HG03135 (cell line): ENCODE data around the gene UBE2D1.

Experiments used
- ATAC-seq: cut with Tn5 transposase; IDR thresholded peaks from one replicate; pipeline ENCODE4 v1.9.1; 2021; ENCODE audit warnings: mild to moderate bottlenecking, moderate library complexity; ENCODE audit not compliant: unreplicated experiment

UBE2D1 gene

DNA sequence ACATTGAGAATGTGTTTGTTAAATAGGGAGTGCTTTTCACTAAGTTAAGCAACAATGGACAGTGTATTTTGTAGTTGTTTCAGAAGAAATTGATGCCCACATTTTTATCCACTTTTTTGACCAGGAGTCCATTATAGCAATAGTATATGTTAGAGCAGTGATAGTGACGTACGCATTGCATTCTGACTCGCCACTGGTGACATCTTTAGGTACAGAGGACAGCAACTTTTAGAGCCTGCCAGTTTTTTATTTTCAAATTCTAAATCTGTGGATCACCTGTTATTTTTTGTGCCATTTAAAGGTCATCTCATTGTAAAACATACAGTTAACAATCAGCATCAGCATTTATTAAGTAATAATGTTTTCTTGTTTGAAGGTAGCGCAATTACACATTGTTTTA, 1.4 kb downstream of the UBE2D1 start:
- no peak for ATAC-seq

GRCh38 chr10:58341422-58341821, 6.6 kb downstream of the UBE2D1 start:
- ATAC-seq = no peak

DNA sequence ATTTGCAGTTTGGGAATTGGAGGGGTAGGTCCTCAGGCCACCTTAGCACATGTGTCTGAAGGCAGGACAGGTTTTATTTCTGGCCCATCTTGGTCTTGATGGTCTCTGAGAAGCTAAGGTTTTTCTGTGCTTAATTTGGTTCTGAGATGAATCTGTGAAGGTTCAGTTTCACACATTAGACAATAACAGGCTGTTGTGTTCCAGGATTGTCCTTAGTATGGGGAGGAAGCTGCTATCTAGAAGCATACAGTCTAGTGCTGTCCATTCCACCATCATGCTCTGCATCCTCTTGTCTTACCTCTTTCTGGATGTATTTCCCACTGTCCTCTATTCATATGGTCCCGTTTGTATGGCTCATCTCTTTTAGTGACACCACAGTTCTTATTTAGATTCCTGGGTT, 7.1 kb downstream of the UBE2D1 start:
- ATAC-seq = no peak

DNA sequence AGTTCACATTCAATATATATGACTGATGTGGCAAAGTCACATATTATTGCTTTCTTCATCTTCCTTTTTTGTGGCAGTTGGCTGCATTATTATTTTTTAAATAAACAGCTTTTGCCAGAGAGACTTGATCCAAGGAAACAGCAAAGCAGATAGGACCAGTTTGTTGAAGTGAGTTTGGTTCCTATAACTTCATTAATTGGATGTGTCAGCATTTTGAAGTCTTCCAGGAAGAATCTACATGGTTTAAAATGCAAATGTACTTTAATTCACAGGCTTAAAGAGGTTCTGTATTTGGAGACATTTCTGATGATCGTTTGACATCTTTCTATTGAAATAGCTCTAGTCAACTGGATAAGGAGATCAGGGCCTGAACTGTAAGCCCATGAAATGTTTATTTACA, 13.2 kb downstream of the UBE2D1 start:
- ATAC-seq = no peak

DNA sequence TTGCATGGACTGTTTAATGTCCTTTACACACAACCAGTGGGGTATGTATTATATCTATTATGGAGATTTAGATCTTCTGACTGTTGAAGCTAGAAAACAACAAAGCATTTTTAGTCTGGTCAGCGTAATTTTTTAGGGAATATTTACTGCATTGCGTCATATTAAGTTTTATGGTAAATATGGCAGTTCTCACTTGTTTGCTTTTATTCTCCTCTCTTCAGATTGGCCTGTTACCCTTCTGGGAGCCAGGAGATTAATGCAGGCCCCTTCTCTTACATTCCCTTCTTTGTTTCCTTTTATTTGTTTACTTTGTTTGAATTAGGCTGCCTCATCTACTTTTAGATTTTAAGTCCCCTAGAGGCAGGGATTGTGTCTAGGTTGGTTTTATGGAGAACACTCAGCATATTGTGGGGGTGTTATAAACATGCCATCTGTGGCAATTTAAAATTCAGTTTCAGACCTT, 13.8 kb downstream of the UBE2D1 start:
- no peak for ATAC-seq

GRCh38 chr10:58350023-58350422, 15.2 kb downstream of the UBE2D1 start:
- ATAC-seq = no peak

GRCh38 chr10:58350619-58351323, 16.0 kb downstream of the UBE2D1 start:
- no peak for ATAC-seq

DNA sequence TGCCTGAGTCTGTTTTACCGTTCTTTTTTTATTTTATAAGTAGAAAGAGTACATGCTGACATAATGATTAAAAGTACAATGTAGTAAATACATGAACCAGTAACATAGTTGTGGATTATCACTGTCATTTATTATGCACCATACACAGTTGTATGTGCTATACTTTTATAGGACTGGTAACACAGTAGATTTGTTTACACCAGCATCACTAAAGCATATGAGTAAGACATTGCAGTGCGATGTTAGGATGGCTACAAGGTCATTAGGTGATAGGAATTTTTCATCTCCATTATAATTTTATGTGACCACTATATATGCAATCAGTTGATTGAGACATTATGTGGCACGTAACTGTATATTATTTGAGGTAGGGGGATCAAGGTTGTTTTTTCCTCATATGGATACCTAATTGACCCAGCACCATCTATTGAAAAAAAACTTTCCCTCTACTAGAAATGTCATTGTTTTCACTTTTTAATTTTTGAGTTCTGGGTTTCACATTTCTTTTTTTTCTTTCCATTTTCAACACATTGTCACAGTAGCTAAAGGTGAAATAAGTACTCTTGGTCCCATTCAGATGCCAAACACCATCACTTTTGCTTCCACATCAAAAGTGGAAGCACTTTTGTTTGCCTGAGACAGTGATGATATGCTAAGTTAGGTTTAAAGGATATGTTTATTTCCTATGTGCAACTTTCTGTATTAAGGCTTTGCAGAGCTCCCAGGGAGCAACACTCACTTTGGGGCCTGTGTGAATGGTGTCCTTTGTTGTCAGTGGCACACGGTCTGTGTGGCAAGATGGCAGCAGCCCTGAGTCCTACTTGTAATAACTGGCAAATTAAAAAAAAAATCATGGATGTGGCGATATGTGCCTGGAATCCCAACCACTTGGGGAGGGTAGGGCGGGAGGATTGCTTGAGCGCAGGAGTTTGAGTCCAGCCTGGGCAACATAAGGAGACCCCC, 17.1 kb downstream of the UBE2D1 start:
- no peak for ATAC-seq

GRCh38 chr10:58352956-58353610, 18.3 kb downstream of the UBE2D1 start:
- no peak for ATAC-seq

DNA sequence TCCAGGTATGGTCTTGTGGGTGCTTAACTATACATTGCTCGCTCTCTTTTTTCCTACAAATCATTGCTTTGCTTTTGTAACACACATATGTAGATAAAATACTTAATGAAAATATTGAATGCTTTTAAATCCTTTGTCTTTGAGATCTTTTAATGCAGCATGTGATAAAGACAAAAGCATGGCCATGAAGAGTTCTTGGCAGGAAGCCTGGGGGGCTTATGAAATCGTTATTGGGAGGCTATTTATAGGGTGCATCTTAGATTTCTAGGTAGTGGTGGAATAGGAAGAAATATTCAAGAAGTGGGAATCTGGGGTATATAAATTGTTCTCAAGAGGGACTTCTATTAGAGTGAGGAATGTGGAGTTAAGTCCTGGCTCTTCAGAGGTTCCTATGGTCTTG, 21.9 kb downstream of the UBE2D1 start:
- ATAC-seq = no peak

- no peak for ATAC-seq
Observed at GRCh38 chr10:58358314-58358933, 23.6 kb downstream of the UBE2D1 start.

- ATAC-seq = no peak
Observed at GRCh38 chr10:58358947-58359346, 24.1 kb downstream of the UBE2D1 start.

DNA sequence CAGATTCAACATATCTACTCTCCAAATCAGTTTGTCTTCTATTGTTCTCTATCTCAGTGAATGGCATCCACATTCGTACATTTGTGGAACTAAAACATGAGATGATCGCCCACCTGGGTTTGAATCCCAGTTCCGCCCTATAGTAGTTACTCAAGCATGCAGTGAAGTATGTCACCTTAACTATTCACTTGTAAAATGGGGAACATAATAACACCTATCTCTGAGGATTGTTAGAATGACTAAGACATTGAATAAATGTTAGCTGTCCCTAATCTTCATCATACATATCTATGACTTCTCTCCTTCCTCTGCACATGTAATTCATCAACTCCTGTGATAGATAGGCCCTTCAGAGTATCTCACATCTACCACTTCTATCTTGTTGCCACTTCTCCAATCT, 24.7 kb downstream of the UBE2D1 start:
- ATAC-seq = no peak

DNA sequence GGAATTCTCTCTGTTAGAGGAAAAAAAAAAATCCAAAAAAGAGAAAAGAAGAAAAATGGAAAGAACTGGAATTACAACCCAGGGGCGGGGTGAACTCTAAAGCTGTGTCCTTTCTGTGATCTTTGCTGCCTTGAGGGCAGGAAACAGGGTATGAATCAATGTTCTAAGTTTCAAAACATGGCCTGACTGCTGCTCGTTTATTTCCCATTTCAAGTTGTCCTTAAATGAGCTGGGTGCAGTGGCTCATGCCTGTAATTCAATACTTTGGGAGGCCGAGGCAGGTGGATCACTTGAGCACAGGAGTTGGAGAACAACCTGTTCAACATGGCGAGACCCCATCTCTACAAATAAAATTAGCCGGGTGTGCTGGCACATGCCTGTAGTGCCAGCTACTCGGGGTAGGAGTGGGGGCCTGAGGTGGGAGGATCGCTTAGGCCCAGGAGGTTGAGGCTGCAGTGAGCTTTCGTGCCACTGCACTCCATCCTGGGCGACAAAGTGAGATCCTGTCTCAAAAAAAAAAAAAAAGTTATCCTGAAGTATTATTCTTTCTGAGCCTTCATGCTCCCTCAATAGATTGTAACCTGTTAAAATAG, 25.7 kb downstream of the UBE2D1 start:
- no peak for ATAC-seq

- ATAC-seq = no peak
Observed at GRCh38 chr10:58361353-58361752, 26.5 kb downstream of the UBE2D1 start.

GRCh38 chr10:58362027-58362789, 27.4 kb downstream of the UBE2D1 start:
- no peak for ATAC-seq

DNA sequence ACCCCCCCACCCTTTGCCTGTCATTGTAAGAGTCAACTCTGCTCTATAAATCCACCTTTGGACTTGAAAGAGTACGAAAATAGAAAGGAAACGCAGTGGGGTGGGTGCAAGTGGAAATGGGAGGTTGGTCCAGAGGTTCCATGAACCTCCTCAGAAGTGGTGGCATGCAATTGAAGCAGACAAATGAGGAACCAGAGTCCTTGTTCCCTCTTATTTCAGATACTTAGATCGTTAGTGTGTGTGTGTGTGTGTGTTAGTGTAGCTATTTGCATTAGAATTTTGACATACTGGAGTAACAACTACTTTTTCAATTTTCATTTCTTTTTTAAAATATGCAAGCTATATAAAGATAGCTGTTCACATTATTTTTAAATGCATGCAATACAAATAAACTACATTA, 32.3 kb downstream of the UBE2D1 start:
- no peak for ATAC-seq

DNA sequence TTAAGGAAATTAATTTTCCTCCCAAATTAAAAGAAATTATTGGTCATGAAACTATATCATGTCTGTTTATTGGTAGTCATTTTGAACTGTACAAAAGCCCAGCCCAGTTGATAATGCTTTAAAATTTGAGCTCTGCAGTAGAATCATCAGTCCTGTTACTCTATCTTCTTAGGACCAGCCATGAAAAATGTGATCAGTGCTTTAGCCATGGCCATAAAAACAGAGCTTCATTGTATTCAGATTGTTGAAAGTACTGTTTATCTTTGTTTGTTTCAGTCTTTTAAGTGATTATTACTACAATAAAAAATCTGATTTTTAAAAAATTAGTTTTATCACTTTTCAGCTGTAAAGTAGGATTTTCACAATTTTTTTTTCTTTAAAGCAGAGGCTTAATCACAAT, 36.7 kb downstream of the UBE2D1 start:
- no peak for ATAC-seq

DNA sequence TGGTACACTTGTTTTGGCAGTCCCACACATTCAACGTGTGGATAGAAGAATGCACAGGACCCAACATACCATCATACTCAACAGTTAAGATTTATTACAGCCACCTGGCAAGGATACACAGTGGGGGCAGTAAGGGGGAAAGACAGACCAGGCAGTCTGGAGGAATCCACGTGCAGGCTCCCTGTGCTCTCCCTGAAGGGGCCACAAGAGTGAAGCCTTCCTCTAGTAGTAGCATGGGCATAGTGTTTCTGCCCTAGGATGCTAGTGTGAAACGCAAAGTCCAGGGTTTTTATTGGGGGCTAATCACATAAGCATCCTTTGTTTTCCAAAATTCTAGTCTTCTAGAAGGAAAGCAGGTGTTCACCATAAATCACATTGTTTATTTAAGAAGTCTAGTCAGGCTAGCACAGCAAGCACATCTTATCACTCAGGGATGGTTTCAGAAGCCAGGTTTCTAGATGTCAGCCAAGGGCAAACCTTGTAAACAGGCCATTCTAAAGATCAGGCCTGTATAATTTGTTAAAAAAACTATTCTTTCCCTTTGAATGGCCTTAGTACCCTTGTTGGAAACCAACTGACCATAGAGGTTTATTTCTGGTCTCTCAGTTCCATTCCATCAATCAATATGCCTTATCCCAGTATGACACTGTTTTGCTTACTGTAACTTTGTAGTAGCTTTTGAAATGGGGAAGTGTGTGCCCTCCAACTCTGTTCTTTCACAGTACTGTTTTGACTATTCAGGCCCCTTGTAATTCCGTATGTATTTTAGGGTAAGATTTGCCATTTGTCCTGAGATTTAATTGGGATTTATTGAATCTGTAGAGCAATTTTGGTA, 38.0 kb downstream of the UBE2D1 start:
- peak; percentile 73 for ATAC-seq
